ENCODE results near the gene AIG1. TPM values are rescaled to one million over a fixed set of nuclear protein-coding genes. Genes with fewer than 3 reads are reported as not detected.

Gene AIG1
- total RNA-seq, 2 experiments from 2014 or later: 0.40 to 0.85 TPM

DNA sequence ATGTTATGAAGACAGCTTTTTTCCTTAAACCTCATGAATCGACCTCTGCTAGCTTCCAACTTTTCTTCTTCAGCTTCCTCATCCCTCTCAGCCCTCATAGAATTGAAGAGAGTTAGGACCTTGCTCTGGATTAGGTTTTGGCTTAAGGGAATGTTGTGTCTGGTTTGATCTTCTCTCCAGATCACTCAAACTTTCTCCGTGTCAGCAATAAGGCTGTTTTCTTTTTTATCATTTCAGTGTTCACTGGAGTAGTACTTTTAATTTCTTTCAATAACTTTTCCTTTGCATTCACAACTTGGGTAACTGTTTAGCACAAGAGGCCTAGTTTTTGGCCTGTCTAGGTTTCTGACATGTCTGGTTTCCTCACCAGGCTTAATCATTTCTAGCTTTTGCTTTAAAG, 32.6 kb downstream of the AIG1 start:
- intact Hi-C loops (cut with micrococcal nuclease; ENCODE audit: unreplicated experiment): no loop called here
- no peak for TF ChIP-seq EZH2phosphoT487 (IDR thresholded peaks at IDR 0.05; ENCODE audit: borderline replicate concordance, low read depth, low read length)
- TF ChIP-seq, protein P1, sequence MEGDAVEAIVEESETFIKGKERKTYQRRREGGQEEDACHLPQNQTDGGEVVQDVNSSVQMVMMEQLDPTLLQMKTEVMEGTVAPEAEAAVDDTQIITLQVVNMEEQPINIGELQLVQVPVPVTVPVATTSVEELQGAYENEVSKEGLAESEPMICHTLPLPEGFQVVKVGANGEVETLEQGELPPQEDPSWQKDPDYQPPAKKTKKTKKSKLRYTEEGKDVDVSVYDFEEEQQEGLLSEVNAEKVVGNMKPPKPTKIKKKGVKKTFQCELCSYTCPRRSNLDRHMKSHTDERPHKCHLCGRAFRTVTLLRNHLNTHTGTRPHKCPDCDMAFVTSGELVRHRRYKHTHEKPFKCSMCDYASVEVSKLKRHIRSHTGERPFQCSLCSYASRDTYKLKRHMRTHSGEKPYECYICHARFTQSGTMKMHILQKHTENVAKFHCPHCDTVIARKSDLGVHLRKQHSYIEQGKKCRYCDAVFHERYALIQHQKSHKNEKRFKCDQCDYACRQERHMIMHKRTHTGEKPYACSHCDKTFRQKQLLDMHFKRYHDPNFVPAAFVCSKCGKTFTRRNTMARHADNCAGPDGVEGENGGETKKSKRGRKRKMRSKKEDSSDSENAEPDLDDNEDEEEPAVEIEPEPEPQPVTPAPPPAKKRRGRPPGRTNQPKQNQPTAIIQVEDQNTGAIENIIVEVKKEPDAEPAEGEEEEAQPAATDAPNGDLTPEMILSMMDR (conservative IDR thresholded peaks at IDR 0.05; ENCODE audit: low read length): no peak
- Histone ChIP-seq H2AFZ (ENCODE audit: low read length) (no peak overlapping the region), H4K20me1 (ENCODE audit: insufficient read depth, low read length) (no peaks in the 10 kb centered on the region), H3K27ac (ENCODE audit: low read depth, low read length, poor library complexity, severe bottlenecking) (no peak overlapping the region), H3K9me2 (ENCODE audit: insufficient read depth, low read length) (no peaks in the 10 kb centered on the region), H3K4me2 (ENCODE audit: low read length) (no peak overlapping the region), H3K4me1 (ENCODE audit: insufficient read depth, low read length, poor library complexity, severe bottlenecking) (peaks cover 6% of the 10 kb centered on the region), H3K79me2 (ENCODE audit: insufficient read depth, low read depth, low read length) (no peaks in the 10 kb centered on the region), H3K9me3 (ENCODE audit: low read length) (no peaks in the 10 kb centered on the region), H3K36me3 (ENCODE audit: insufficient read depth, low read length) (no peaks in the 10 kb centered on the region), H3K4me3 (ENCODE audit: low read depth, low read length, poor library complexity, severe bottlenecking) (no peak overlapping the region)
- DNase-seq (ENCODE audit: low spot score): no peak
- BruUV-seq (replicated peaks): no TSS peak
- ChIA-PET CTCF (ENCODE audit: unreplicated experiment) (no interaction called here), POLR2A (no interaction called here)

DNA sequence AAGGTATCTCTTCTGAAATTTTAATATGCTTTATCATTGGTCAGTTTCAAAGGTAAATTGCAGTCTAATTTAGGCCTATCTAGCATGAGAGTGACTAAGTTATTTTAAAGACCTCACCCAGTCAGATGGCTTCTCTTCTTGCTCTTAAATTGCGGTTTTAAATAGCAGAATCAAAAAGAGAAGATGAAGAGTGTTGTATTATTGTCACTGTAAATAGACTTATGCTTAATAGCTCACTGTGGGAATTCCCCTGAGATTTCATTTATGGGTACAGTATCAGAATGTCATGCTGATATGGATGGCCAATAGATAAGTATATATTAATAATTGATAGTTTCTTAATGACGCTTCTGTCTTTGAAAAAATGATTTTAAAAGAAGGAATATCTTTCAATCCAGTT, 35.7 kb downstream of the AIG1 start:
- H3K4me1 ChIP-seq (ENCODE audit: insufficient read depth, low read length, poor library complexity, severe bottlenecking): peaks cover 6% of the 10 kb centered on the region
- intact Hi-C loops (cut with micrococcal nuclease; ENCODE audit: unreplicated experiment): no loop called here
- H3K9me3 ChIP-seq (ENCODE audit: low read length): no peaks in the 10 kb centered on the region
- no peak overlapping the region for H3K4me2 ChIP-seq (ENCODE audit: low read length)
- no TSS peak for BruUV-seq (replicated peaks)
- H3K9me2 ChIP-seq (ENCODE audit: insufficient read depth, low read length): no peaks in the 10 kb centered on the region
- CTCF ChIA-PET (ENCODE audit: unreplicated experiment): no interaction called here
- POLR2A ChIA-PET: interaction anchor here (1.1 kb wide), 1 partner anchor 432 kb away, joined by 4 read pairs; no protein-coding TSS in a partner anchor
- TF ChIP-seq, protein P1 (conservative IDR thresholded peaks at IDR 0.05; ENCODE audit: low read length): no peak
- TF ChIP-seq EZH2phosphoT487 (IDR thresholded peaks at IDR 0.05; ENCODE audit: borderline replicate concordance, low read depth, low read length): no peak
- H3K36me3 ChIP-seq (ENCODE audit: insufficient read depth, low read length): no peaks in the 10 kb centered on the region
- H2AFZ ChIP-seq (ENCODE audit: low read length): no peak overlapping the region
- no peak overlapping the region for H3K27ac ChIP-seq (ENCODE audit: low read depth, low read length, poor library complexity, severe bottlenecking)
- no peak for DNase-seq (ENCODE audit: low spot score)
- H3K79me2 ChIP-seq (ENCODE audit: insufficient read depth, low read depth, low read length): no peaks in the 10 kb centered on the region
- H4K20me1 ChIP-seq (ENCODE audit: insufficient read depth, low read length): no peaks in the 10 kb centered on the region
- H3K4me3 ChIP-seq (ENCODE audit: low read depth, low read length, poor library complexity, severe bottlenecking): no peak overlapping the region

DNA sequence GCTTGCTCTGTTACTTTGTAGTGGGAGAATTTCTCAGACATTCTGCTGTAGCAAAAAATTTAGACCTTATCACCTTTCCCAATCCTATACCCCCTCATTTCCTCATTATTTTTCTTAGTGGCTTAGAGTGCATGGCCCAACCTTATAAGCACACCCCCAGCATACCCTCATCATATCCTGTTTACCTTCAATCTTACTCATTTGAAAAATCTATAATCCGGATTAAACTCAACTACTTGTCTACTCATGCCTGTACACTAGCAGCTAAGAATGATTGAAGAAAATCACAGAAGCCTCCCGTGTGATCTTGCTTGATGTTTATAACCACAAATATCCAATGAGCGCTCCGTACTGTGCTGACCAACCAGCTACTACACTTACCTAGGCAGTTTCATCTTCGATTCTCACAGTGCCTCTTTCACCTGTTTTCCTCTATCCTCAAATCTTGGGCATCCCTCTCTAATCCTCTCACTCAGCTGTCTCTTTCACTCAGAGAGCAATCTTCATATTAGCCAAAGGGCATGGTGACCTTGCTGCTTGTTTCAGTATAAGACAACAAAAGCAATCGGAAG, 36.6 kb downstream of the AIG1 start:
- ChIA-PET POLR2A (interaction anchor here (0.7 kb wide), 1 partner anchor 36 kb away, joined by 3 read pairs; no protein-coding TSS in a partner anchor), CTCF (ENCODE audit: unreplicated experiment) (no interaction called here)
- Histone ChIP-seq H3K9me2 (ENCODE audit: insufficient read depth, low read length) (no peaks in the 10 kb centered on the region), H3K4me3 (ENCODE audit: low read depth, low read length, poor library complexity, severe bottlenecking) (no peak overlapping the region), H3K4me2 (ENCODE audit: low read length) (no peak overlapping the region), H2AFZ (ENCODE audit: low read length) (no peak overlapping the region), H3K36me3 (ENCODE audit: insufficient read depth, low read length) (no peaks in the 10 kb centered on the region), H3K4me1 (ENCODE audit: insufficient read depth, low read length, poor library complexity, severe bottlenecking) (peaks cover 6% of the 10 kb centered on the region), H3K27ac (ENCODE audit: low read depth, low read length, poor library complexity, severe bottlenecking) (no peak overlapping the region), H3K9me3 (ENCODE audit: low read length) (no peaks in the 10 kb centered on the region), H3K79me2 (ENCODE audit: insufficient read depth, low read depth, low read length) (no peaks in the 10 kb centered on the region), H4K20me1 (ENCODE audit: insufficient read depth, low read length) (no peaks in the 10 kb centered on the region)
- BruUV-seq (replicated peaks): no TSS peak
- intact Hi-C loops (cut with micrococcal nuclease; ENCODE audit: unreplicated experiment): no loop called here
- no peak for DNase-seq (ENCODE audit: low spot score)
- TF ChIP-seq, protein P1 (conservative IDR thresholded peaks at IDR 0.05; ENCODE audit: low read length): no peak
- no peak for TF ChIP-seq EZH2phosphoT487 (IDR thresholded peaks at IDR 0.05; ENCODE audit: borderline replicate concordance, low read depth, low read length)
